IPS DF 4.7 (cell line): ENCODE measurements around the gene NAV2.

ENCODE experiments used
- DNase-seq: peaks from one replicate; pipeline ENCODE4 v3.0.0-alpha.2; 2013; ENCODE audit warnings: low spot score; ENCODE audit errors: extremely low read depth

NAV2 gene

DNA sequence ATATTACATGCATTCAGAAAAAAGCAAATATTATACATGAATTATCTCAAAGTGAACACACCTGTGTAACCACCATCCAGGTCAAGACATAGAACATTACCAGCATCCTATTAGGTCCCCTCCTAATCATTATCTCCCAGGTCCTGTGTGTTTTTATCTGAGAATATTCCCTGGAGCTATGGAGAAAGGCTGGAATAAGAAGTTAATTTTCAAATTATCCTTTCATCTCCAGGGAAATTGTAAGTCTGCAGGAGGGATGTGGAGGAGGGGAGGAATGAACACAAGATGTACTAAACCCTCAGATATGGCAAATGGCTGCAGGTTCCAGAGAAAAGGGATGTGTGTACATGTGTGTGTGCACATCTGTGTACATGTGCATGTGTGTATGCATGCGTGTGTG lies 25.2 kb upstream of the NAV2 start:
- DNase-seq: no peak

DNA sequence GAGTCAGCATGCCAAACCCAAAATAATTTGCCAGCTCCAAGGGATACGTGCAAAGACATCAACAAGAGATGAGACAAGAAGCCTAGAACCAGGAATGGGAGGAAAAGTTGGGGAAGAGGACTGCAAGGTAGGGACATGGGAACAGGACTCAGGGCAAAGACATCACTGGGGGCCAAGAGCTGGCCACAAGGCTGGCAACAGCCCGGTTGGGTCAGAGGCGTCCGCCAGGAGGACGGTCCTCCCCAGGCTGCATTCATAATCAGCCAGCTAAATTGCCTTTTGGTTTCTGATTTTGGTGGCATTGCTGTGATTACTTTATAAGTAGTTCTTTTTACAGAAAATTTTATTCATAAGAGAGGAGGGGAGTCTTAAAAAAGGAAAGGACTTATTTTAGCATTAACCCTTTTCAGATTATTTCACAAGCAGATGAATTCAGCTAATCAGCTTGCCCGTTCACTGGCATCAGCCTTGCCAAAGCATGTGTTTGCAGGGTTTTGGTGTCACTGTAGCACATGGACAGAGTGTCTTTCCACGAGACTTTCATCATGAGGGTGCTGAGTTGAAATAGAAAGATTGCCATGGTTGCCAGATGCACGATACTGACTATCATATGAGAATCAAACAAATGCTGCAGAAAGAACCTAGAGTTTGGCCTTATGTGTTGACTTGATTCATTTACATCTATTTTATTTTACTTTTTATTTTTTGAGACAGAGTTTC lies 23.2 kb upstream of the NAV2 start:
- no peak for DNase-seq

DNA sequence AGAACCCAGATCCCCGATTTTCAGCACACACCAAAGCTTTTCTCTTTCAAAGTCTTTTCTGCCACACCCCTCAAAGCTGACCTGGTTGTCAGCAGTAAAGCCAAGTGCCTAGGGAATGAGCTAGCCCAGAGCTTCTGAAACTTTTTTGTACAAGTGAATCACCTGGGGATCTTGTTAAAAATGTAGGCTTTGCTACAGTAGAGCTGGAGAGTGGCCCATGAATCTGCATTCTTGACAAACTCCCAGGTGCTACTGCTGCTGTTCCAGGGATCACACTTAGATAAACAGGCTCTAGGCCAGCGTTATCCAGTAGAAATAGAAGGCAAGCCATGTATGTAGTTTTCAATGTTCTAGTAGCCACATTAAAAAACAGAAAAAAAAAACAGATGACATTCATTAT lies 21.8 kb upstream of the NAV2 start:
- no peak for DNase-seq

DNA sequence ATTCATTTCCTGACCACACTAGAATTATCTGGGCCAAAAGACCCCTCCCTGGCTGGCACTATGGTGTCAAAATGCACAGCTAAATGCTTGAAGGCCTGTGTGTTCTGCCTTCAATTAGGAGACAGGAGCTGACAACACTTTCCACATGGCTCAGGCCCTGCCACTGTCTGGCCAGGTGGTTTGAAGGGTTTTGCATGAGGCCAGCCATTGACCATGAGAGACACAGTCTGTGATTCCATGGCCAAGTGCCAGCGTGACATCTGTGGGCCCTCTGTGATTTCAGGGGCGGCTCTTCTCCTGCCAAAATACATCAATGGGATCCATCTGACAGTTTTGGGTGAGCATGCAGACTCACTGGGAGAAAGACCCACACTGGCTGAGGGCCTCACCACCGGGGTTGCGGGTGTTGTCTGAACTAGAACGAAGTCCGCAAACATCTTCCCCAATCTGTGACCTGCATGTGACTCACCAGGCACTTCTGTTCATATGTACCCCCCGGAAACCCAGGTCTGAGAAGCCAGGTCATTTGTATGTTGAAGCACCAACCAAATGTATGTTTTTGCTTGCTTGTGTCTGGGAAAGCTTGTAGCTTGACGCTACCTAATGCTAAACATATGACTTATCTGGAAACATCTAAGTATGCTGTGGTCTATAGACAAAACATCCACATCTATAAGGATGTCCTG lies 20.7 kb upstream of the NAV2 start:
- no peak for DNase-seq

DNA sequence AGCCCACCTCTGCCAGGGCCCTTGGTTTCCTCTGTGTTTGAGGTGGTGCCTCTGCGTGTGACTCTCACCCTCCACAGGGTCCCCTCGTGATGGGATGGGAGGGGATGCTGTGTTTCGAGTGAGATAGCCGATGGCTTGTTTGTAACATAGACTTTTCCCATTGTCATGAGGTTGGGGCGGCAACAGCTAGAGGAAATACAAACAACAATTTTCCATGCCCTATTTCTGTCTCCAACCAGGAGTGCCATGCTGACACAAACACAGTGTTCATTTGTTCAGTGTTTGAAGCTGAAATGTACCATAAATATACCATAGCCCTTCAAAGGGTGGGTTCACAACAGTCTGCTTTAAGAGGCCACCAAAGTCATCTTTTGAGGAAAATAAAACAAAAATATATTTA lies 19.5 kb upstream of the NAV2 start:
- DNase-seq: no peak

DNA sequence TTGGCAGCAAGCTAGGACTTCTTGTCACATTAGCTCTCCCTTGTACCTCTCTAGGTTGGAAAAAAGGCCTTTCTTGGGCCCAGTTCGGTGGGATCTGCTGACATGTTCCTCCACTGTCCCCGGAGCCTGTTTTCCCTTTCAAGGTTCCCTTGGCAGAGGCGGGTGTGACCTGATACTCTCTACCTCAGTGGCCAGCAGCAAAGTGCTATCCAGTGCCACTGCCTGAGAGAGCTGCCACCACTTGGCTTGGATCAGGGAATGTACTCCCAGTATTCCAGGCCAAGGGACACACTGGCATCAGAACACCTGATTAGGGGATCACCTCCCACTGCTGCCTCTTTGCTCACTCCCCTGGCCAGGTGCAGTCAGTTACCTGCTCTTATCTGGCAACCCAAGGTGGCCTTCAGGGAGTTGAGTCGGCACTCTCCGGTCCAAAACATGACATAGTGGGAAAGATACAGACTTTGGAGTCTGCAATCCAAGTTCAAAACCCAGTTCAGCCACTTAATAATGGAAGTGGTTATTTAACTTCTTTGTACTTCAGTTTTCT lies 17.8 kb upstream of the NAV2 start:
- DNase-seq: no peak

DNA sequence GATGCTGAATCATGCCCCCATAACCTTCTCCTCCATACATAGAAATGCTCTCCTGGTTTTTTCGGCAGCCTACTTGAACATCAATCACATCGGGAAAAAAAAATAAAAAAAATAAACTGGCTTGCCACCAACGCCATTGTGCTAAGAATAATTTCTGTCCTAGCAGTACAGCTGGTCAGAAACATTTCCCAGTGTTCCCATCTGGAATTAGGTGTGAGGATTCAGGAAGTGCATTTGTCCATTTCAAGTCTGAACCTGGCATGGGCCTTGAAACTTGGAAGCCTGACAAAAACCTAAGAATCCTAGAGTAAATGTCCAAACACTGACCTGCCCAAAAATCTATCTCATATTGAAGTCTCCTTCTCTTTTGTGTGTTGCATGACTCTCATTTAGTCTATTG lies 16.6 kb upstream of the NAV2 start:
- no peak for DNase-seq

DNA sequence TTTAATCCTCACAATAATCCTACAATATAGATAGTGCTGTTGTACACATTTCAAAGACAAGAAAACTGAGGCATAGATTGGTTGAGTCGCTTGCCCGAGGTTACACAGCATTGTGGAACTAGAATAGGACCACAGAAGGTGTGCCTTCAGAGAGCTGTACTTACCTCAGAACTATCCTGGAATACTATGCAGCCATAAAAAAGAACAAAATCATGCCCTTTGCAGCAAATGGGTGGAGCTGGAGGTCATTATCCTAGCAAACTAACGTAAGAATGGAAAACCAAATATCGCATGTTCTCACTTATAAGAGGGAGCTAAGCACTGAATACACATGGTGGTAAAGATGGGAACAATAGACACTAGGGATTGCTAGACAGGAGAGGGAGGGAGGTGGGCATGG lies 15.7 kb upstream of the NAV2 start:
- DNase-seq: no peak

DNA sequence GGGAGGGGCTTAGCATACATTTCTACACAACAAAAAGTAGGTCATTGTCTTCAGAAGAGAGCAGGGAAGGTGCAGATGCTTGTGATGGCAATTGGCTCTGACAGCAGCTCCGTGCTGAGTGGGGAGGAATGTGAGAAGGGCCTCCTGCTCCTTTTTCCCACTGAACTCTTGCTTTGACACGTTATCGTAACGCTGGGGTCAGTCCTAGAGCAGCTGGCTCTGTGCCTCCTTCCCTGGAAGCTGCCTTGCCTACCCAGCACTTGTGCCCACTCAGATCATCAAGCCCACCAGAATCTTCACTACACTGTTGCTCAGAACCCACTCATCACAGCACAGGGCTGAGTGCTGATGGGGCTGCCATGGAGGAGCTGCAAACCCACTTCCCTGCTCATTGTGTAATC lies 14.9 kb upstream of the NAV2 start:
- DNase-seq: no peak

DNA sequence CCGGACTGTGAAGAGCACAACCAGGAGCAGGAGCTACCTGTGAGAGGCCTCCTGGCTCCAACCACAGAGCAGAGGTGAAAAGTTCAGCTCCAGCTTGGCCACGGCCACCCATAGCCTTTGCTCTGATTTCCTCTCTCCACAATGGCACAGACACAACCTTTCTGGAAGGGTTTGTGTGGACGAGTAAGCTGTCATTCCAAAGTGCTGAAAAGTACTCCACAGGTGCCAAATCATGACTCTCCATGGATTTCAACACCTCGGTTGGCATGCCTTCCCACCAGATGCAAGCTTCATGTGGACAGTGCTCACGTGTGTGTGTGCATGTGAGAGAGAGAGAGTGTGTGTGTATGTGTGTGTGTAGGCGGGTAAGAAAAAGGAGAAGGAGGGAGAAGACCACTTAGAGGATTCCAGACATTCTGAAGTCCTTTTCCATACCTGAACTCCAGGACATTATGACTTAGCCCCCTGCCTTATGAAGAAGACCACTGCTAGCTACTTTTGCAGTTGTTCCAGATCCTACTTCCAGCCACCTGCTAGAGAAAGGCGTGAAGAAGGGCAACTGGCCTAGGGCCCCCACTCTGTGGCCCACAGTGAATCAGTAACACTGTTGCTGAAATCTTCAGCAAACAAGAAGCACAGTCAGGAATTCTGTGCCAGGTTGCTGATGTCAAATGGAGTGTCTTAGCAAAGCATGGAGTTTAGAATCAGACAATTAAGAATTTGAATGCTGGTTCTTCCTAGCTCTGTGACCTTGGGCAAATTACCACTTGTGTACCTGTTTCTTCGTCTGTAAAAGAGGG lies 13.9 kb upstream of the NAV2 start:
- DNase-seq: no peak

DNA sequence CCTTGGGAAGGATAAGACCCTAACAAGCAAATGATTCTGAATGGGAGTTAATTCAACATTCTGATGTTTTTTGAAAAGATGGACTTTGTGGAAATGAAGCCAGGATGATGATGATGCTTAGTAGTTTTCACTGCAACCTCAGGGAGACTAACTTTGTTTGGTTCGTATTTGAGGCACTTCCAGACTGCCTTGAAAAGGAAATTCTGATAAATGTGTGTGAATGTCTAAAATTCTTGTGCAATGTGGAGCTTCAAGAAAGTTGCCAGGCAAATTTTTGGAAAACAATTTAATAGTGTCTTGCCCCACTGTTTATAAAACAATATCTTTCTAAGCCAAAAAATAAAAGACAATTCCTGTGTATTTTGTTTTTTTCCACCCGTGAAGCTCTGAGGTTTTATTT lies 11.2 kb upstream of the NAV2 start:
- DNase-seq: no peak

DNA sequence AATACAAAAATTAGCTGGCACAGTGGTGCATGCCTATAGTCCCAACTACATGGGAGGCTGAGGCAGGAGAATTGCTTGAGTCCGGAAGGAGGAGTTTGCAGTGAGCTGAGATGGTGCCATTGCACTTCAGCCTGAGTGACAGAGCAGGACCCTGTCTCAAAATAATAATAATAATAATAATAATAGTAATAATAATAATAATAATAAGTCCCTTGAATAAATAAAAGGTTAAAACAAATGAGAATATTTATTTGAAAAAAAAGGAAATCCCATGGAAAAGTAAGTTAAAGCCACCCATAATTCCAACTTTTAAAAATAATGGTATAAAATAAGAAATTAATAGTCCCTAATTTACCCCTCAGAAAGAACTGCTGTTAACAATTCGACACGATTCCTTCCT lies 10.0 kb upstream of the NAV2 start:
- no peak for DNase-seq

DNA sequence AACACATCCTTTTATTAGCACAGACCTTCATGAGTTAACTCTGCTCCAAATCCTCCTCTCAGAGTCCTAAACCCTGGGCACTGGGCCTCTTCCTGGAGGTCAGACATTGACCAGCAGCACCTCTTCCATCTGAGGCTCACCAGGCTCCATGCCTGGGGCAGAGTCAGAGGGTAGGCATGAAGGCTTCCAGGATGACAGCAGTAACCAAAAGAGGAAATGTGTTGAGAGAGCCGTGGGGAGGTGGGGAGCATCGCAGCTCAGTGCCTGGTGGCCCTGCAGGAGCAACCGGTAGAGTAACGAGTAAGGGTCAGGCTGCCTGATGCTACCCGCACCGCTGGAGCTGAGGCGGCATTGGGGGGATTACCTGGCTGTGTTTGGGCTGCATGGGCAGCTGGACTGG lies 9.4 kb upstream of the NAV2 start:
- DNase-seq: no peak

DNA sequence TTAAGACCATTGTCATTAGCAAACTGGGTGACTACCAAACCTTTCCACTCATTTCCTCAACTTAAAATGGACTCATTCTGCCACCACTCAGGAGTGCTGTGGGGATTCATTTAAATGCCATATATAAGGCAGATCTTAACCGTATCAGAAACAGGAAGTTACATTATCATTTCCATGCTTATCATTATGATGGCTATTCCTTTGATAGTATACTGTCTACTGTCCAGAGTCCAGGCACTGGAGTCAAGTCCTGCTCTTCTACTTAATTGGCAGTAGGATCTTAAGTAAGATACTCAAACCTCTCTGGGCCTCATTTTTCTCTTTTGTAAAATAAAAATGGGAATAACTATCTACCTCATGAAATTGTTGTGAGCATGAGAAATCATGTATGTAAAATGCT lies 8.4 kb upstream of the NAV2 start:
- no peak for DNase-seq

DNA sequence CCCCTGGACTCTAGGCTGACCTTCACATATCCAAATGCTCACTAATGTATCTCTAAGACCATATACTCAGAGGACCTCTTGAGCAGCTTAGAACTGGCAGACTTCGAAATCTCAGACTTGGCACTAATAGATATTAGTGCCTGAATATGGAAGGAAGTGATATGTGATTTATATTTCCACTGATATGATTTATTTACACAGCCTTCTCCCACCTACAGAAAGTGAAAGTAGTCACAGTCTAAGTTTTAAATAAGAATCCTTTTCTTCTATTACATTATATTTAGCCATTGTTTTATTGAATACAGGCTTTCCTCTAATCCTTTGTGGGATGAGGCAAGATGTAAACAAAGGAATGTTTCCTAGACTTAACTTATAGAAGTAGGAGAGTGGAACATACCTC lies 6.7 kb upstream of the NAV2 start:
- no peak for DNase-seq

DNA sequence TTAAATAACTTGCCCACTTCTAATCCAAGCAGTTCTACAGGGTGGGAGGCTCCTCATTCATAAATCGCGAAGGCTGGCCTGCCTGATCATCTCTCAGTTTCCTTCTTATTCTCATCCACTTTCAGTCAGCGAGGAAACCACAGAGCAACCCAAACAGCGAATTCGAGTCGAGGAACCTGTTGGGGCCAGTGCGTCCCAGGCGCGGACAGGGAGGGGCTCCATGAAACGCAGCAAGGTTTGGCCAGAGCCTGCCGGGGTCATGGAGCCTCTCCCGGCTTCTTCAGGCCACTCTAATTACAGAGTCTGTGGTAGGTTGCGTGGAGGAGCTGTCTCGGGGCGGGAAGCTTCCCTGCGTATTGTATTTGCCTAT lies 741 bp upstream of the NAV2 start:
- no peak for DNase-seq

DNA sequence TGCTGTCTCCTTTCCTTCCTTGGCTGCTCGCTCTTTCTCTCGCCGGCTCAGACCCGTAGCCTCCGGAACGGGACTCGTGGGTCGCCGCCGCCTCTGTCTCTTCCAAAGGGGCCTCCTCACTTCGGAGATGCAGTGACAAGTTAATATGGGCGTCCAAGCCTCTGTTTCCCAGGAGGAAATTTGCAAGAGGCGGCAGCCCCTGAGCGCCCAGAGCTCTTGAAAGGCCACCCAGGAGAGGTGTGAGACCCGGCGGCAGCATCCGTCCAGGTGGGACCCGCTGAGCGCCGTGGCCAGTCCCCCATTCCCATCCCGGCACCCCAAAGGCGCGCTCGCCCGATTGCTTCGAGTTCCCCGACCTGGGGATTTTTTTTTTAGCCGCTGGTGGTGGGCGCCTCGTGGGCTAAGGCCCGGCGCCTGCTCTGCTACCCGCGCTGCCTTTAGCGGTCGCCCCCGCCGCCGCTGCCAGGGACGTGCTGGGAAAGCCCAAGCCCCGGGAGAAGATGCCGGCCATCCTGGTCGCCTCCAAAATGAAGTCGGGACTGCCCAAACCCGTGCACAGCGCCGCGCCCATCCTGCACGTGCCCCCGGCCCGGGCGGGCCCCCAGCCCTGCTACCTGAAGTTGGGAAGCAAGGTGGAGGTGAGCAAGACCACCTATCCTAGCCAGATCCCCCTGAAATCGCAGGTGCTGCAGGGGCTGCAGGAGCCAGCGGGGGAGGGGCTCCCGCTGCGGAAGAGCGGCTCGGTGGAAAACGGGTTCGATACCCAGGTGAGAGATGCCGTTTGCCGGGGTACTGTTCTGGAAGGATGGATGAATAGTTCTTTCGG lies 772 bp downstream of the NAV2 start:
- no peak for DNase-seq

DNA sequence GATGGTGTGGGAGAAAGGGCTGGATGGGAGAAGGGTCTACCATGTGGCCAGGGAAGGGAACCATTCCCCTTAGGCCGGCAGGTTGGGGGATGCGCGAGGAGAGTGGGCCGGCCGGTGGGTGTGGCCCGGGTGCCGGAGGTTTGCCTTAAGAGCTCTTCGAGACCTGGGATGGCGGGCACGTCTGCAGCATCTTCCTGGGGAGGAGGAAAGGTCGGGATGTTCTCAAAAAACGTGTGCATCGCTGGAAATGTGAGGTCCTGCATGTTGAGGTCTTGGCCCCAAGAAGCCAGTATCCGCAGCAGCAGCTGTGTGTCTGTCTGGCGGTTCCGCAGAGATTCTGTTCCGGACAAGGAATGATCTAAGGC lies 1.4 kb downstream of the NAV2 start:
- no peak for DNase-seq

DNA sequence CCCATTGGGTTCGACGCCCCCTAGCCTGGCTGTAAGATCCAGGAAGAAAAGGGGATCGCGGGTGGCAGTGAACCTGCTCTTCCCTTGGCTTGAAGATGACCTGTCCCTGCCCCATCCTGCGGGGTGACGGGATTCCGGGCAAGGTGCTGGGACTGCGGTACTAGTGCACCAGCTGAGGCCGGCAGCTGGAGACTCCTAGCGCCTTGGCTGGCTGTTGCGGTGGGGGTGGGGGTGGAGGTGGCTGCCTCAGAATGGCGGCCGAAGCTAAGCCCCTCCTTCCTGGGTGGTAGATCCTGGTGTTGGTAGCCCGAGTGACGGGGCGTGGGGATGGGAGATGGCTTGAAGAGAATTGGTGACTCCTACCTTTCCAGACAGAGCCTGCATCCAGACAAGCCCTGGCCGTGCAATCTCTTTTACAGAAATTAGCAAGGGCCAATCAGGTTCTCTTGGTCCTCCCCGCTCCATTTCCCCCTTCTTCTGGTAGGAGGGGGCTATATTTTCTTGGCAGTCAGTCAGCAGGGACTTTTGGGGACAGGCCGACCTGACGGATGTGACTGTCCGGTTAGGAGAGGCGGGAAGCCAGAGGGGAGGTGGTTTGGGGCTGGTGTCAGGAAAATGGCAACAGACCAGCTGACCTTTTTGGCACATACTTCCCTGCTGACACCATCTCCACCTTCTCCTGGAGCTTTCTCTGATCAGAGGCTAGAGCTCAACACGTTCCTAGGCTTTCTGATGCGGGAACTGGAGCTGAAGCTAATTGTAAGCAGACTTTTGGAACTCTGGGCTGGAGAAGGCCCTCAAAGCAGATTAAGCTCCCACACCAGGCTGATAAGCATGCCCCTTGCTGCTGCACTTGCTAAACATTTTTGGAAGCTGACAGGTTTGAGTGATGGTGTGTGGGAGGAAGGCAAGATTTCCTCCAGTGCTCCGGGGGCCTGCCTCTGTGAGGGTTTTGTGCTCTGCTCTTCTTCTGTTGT lies 2.0 kb downstream of the NAV2 start:
- DNase-seq: no peak

DNA sequence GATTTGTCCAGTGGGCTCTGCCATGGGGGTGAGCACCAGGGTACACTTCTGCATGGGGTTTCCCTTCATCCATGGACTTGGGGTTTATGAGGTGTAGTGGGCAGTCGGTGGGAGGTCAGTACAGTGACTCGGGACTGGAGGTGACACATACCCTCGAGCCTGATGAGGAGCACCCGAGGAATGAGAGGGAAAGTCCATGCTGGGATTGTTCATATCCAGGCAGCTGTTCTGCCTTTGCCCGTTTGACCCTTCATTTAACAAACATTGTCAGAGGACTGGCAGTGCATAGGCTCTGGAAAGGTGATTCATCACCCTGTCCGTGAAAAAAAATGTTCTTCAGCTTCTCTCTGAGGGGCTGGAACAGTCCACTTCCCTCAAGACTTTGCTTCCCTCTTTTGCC lies 2.7 kb downstream of the NAV2 start:
- no peak for DNase-seq
